ENCODE data around the gene ERI3. TPM values are rescaled to one million over a fixed set of nuclear protein-coding genes. Genes with fewer than 3 reads are reported as not detected.
A peak's percentile ranks its signal among the peaks of the same experiment; 100 is the strongest.

Gene ERI3
- polyA plus RNA-seq, 3 donors from 2014 or later, result 46.6 to 93.3 (median 53.1) TPM

GRCh38 chr1:44281962-44282703 lies 72.9 kb downstream of the ERI3 start:
- no peaks in the 10 kb centered on the region for H3K9me3 Mint-ChIP-seq
- H3K4me1 Mint-ChIP-seq, result no peaks in the 10 kb centered on the region
- no peak overlapping the region for H3K4me3 Mint-ChIP-seq
- peaks cover 0 to 27% (median 24%) of the 10 kb centered on the region in 3 donors for H3K36me3 Mint-ChIP-seq
- H3K27me3 Mint-ChIP-seq (ENCODE audit: low read depth in 3 of 3), result no peaks in the 10 kb centered on the region
- no peak for DNase-seq
- no peak overlapping the region for H3K27ac Mint-ChIP-seq

GRCh38 chr1:44276901-44277300 lies 78.2 kb downstream of the ERI3 start:
- Mint-ChIP-seq H3K4me3 (no peak overlapping the region), H3K9me3 (no peaks in the 10 kb centered on the region), H3K27me3 (ENCODE audit: low read depth in 3 of 3) (peaks cover 0 to under 1% (median 0%) of the 10 kb centered on the region in 3 donors), H3K4me1 (peaks cover 0 to 1% of the 10 kb centered on the region in 2 donors), H3K36me3 (peaks cover 0 to 4% (median 4%) of the 10 kb centered on the region in 3 donors), H3K27ac (no peak overlapping the region)
- no peak for DNase-seq

GRCh38 chr1:44275991-44276405 lies 79.1 kb downstream of the ERI3 start:
- H3K36me3 Mint-ChIP-seq, result peaks cover 0 to 4% (median 4%) of the 10 kb centered on the region in 3 donors
- peaks cover 2 to 8% of the 10 kb centered on the region in 2 donors for H3K4me1 Mint-ChIP-seq
- no peak overlapping the region for H3K27ac Mint-ChIP-seq
- no peak for DNase-seq
- H3K9me3 Mint-ChIP-seq, result no peaks in the 10 kb centered on the region
- peaks cover 0 to 1% (median 0%) of the 10 kb centered on the region in 3 donors for H3K27me3 Mint-ChIP-seq (ENCODE audit: low read depth in 3 of 3)
- H3K4me3 Mint-ChIP-seq, result no peak overlapping the region

- Mint-ChIP-seq H3K27me3 (ENCODE audit: low read depth in 3 of 3) (peaks cover 0 to 1% (median 0%) of the 10 kb centered on the region in 3 donors), H3K36me3 (peaks cover 0 to 4% (median 4%) of the 10 kb centered on the region in 3 donors), H3K9me3 (no peaks in the 10 kb centered on the region), H3K4me3 (no peak overlapping the region), H3K27ac (no peak overlapping the region), H3K4me1 (peaks cover 2 to 8% of the 10 kb centered on the region in 2 donors)
- DNase-seq, result no peak
Observed at GRCh38 chr1:44275296-44275962, 79.6 kb downstream of the ERI3 start.

- H3K4me3 Mint-ChIP-seq, result no peak overlapping the region
- peak overlapping the region in 1 of 6 donors; percentile 34 for H3K27ac Mint-ChIP-seq
- peaks cover 2 to 8% of the 10 kb centered on the region in 2 donors for H3K4me1 Mint-ChIP-seq
- no peaks in the 10 kb centered on the region for H3K9me3 Mint-ChIP-seq
- H3K36me3 Mint-ChIP-seq, result peaks cover 0 to 4% (median 0%) of the 10 kb centered on the region in 3 donors
- peaks cover 0 to 1% (median 1%) of the 10 kb centered on the region in 3 donors for H3K27me3 Mint-ChIP-seq (ENCODE audit: low read depth in 3 of 3)
- DNase-seq, result no peak
Observed at GRCh38 chr1:44273560-44274350, 81.3 kb downstream of the ERI3 start.

- no peak overlapping the region for H3K27ac Mint-ChIP-seq
- H3K9me3 Mint-ChIP-seq, result no peaks in the 10 kb centered on the region
- no peak overlapping the region for H3K4me3 Mint-ChIP-seq
- no peak for DNase-seq
- H3K4me1 Mint-ChIP-seq, result peaks cover 2 to 8% of the 10 kb centered on the region in 2 donors
- peaks cover 0 to 1% (median 1%) of the 10 kb centered on the region in 3 donors for H3K27me3 Mint-ChIP-seq (ENCODE audit: low read depth in 3 of 3)
- H3K36me3 Mint-ChIP-seq, result peaks cover 0 to 4% (median 0%) of the 10 kb centered on the region in 3 donors
Observed at GRCh38 chr1:44272992-44273391, 82.1 kb downstream of the ERI3 start.

GRCh38 chr1:44271646-44272045 lies 83.4 kb downstream of the ERI3 start:
- DNase-seq, result no peak
- H3K4me1 Mint-ChIP-seq, result peaks cover 2 to 8% of the 10 kb centered on the region in 2 donors
- H3K9me3 Mint-ChIP-seq, result no peaks in the 10 kb centered on the region
- no peak overlapping the region for H3K4me3 Mint-ChIP-seq
- H3K36me3 Mint-ChIP-seq, result peaks cover 0 to 4% (median 0%) of the 10 kb centered on the region in 3 donors
- no peak overlapping the region for H3K27ac Mint-ChIP-seq
- peaks cover 0 to 3% (median 1%) of the 10 kb centered on the region in 3 donors for H3K27me3 Mint-ChIP-seq (ENCODE audit: low read depth in 3 of 3)

- peaks cover 2 to 8% of the 10 kb centered on the region in 2 donors for H3K4me1 Mint-ChIP-seq
- no peaks in the 10 kb centered on the region for H3K9me3 Mint-ChIP-seq
- peaks cover 0 to 3% (median 1%) of the 10 kb centered on the region in 3 donors for H3K27me3 Mint-ChIP-seq (ENCODE audit: low read depth in 3 of 3)
Observed at GRCh38 chr1:44270686-44271628, 84.1 kb downstream of the ERI3 start.

GRCh38 chr1:44268054-44268453 lies 87.0 kb downstream of the ERI3 start:
- DNase-seq, result no peak
- no peak overlapping the region for H3K27ac Mint-ChIP-seq

More at GRCh38 chr1:44270686-44271628, 84.1 kb downstream of the ERI3 start:
- H3K36me3 Mint-ChIP-seq, result peaks cover 0 to 4% (median 0%) of the 10 kb centered on the region in 3 donors
- no peak overlapping the region for H3K4me3 Mint-ChIP-seq
- no peak for DNase-seq
- H3K27ac Mint-ChIP-seq, result no peak overlapping the region

GRCh38 chr1:44267438-44267837 lies 87.6 kb downstream of the ERI3 start:
- H3K9me3 Mint-ChIP-seq, result no peaks in the 10 kb centered on the region
- no peak for DNase-seq
- no peak overlapping the region for H3K4me3 Mint-ChIP-seq
- H3K4me1 Mint-ChIP-seq, result peaks cover 7 to 20% of the 10 kb centered on the region in 2 donors
- no peaks in the 10 kb centered on the region for H3K36me3 Mint-ChIP-seq
- H3K27me3 Mint-ChIP-seq (ENCODE audit: low read depth in 3 of 3), result peaks cover 0 to 3% (median 1%) of the 10 kb centered on the region in 3 donors
- no peak overlapping the region for H3K27ac Mint-ChIP-seq

More at GRCh38 chr1:44268054-44268453, 87.0 kb downstream of the ERI3 start:
- no peaks in the 10 kb centered on the region for H3K36me3 Mint-ChIP-seq
- H3K9me3 Mint-ChIP-seq, result no peaks in the 10 kb centered on the region
- H3K4me3 Mint-ChIP-seq, result no peak overlapping the region
- peaks cover 0 to 3% (median 1%) of the 10 kb centered on the region in 3 donors for H3K27me3 Mint-ChIP-seq (ENCODE audit: low read depth in 3 of 3)
- peaks cover 7 to 20% of the 10 kb centered on the region in 2 donors for H3K4me1 Mint-ChIP-seq

GRCh38 chr1:44266400-44267344 lies 88.4 kb downstream of the ERI3 start:
- Mint-ChIP-seq H3K9me3 (no peaks in the 10 kb centered on the region), H3K27me3 (ENCODE audit: low read depth in 3 of 3) (peaks cover 0 to 2% (median 1%) of the 10 kb centered on the region in 3 donors), H3K4me3 (no peak overlapping the region), H3K27ac (no peak overlapping the region), H3K36me3 (no peaks in the 10 kb centered on the region), H3K4me1 (peaks cover 7 to 17% of the 10 kb centered on the region in 2 donors)
- no peak for DNase-seq

All from immature natural killer cell (primary cell).